Activated T-cell treated with anti-CD3 and anti-CD28 coated beads for 48 hours (primary cell): ENCODE measurements around the gene METTL26.

Experiments
- DNase-seq: peaks from one replicate; pipeline ENCODE4 v3.0.0-alpha.2; 2020; ENCODE audit warnings: low read depth

The METTL26 gene

GRCh38 chr16:658679-659571 lies 22.8 kb upstream of the METTL26 start:
- no peak for DNase-seq

GRCh38 chr16:657487-657886 lies 21.4 kb upstream of the METTL26 start:
- no peak for DNase-seq

DNA sequence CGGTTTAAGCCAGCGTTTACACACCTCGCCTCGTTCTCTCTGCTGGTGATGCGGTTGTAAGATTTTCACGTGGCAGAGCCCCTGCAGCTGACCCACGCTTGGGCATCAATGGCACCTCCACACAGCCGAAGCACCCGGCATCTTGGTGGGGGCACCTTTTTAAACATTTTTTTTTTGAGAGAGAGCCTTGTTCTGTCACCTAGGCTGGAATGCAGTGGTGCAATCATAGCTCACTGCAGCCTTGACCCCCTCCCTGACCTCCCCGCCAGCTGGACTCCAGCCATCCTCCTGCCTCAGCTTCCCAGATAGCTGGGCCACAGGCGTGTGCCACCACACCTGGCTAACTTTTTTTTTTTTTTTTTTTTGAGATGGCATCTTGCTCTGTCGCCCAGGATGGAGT lies 17.9 kb upstream of the METTL26 start:
- no peak for DNase-seq

- no peak for DNase-seq
Observed at GRCh38 chr16:652454-653305, 16.6 kb upstream of the METTL26 start.

DNA sequence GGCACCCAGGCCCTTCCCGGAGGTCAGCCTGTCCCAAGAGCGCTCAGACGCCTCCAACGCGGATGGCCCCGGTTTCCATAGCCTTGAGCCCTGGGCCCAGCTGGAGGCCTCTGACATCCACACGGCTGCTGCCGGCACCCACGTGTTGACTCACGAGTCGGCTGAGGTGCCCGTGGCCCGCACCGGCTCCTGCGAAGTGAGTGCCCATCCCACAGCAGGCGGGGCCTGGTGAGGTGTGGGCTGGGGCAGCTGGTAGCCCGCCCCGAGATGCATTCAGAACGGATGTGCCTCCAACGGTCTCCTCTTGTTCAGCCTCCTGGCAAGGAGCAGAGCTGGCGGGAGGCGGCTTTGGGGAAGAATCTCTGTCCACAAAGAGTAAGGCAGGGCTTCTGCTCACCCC lies 15.7 kb upstream of the METTL26 start:
- no peak for DNase-seq

- no peak for DNase-seq
Observed at GRCh38 chr16:649631-650030, 13.5 kb upstream of the METTL26 start.

DNA sequence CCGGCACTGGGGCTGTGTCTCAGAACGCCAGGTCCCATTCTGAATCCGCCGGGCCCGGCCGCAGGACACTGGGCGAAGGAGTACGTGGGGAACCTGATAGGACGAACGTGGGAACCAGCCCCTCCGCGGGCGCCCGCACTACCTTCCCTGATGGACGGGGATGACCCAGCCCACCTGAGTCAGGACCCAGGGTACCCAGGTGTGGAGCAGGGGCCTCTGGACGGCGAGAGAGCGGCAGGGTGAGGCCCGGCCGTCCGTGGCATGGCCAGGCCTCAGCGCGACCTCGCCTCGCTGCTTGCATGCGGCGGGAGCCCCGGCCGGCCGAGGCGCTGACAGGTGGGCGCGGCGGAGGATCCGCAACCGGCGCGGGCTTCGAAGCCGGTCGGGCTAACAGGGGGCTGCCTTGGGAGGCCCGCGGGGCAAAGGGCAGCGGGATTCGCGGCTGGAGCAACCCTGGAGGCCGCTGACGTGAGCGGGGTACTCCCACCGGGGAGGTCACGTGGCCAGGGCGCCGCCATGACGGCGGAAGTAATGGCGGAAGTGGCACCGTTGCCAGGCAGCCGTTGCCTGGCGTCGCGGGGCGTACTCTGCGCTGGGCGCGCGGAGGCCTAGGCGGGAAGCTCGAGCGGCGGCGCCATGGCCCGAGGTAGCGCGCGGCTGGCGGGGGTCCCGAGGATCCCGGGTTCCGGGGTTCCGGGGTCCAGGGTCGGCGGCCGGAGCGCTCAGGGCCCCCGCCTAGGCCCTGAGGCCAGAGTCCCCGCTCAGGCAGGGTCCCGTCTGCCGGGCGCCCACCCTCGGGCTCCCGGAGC lies 12.9 kb upstream of the METTL26 start, which contains the start of gene WDR90:
WDR90 (plus strand) TSS at position 585 of the 809 bp plus-strand sequence; CDS start at position 637, 52 bp downstream.
- DNase-seq: peak; percentile 94

DNA sequence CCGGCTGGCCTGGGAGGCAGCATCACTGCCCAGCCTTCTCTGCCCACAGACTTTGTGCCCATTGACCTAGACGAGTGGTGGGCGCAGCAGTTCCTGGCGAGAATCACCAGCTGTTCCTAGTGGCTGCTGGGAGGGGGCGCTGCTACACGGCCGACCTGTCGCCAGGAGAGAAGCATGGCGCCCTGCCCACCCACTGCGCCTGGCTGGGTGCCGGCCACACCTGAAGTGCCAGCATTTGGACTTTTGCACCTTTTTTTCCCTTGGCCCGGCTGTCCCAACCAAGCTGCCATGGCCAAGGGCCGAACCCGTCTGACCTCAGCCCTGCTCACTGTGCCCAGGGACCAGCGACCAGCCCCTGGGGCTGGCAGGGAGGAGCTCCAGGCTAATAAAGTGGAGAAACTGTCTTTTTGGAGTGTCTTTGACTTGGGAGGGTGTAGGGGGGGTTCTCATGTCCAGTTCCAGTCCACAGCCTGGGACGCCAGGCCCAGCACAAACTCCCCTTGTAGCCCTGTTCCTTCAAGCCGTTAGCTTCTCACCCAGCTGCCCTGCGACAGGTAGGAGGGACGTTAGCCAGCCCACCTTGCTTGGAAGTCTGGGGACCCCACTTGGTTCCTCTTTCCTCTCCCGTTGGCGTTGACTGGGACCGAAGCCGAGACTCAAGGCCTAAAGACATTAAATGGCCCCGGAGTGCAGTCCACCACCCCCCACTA lies 12.1 kb upstream of the METTL26 start:
- peak; percentile 60 for DNase-seq

- no peak for DNase-seq
Observed at GRCh38 chr16:647173-647902, 11.2 kb upstream of the METTL26 start.

GRCh38 chr16:646679-647172 lies 10.6 kb upstream of the METTL26 start:
- no peak for DNase-seq

- DNase-seq: no peak
Observed at GRCh38 chr16:645852-646678, 10.0 kb upstream of the METTL26 start.

- DNase-seq: no peak
Observed at GRCh38 chr16:644556-644955, 8.5 kb upstream of the METTL26 start.

DNA sequence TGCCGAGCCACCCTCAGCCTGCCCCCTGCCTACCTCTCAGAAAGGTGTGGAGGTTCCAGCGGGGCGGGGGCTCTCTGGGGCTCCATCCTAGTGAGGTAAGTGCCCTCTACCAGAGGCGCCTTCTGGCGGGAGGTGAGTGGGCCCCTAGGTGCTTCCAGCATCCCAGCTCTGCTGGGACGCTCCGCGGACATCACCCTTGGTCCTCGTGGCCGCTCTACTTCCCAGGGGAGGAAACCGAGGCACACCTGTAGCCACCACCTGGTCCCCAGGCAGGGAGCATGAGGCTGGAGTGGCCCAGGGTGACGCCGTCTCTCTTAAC lies 6.9 kb upstream of the METTL26 start:
- DNase-seq: no peak

GRCh38 chr16:642189-643049 lies 6.3 kb upstream of the METTL26 start:
- DNase-seq: peak; percentile 46

GRCh38 chr16:641326-642188 lies 5.5 kb upstream of the METTL26 start, which contains the start of gene MCRIP2:
MCRIP2 (plus strand) TSS chr16:641828; CDS start chr16:641992, 164 bp downstream.
- DNase-seq: peak; percentile 79

GRCh38 chr16:640614-641013 lies 4.5 kb upstream of the METTL26 start:
- no peak for DNase-seq

DNA sequence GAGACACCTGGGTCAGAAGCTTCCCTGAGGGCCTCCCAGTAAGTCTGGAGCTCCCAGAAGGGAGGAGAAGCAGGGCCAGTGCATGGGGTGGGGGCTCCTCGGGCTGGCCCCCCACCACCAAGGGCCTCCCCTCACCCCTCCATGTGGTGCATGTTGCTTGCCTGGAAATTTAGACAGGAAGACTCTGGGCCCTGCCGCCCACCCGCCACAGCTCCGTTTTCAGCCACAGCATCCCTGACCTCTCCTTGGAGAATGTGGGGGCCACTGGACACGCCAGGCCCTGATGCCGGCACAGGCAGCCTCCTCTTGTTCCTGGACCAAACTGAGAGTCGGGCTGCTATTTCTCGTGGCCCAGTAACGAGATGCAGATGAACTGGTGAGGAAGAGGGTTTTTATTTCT lies 2.7 kb upstream of the METTL26 start:
- no peak for DNase-seq
